Adrenal gland (tissue), 12 donors: Measurements from ENCODE around the gene PGC. TPM values are rescaled to one million over a fixed set of nuclear protein-coding genes. Genes with fewer than 3 reads are reported as not detected.

ENCODE experiments used
- DNase-seq, 7 donors: peaks; one replicate each; pipeline ENCODE4 v3.0.0-alpha.2; 2019 to 2020
- H3K27ac ChIP-seq, 5 donors: fragments of 200-600 bp; sonication (generic) in 4 of 5; 1 replicate in 3 of 5; 2 replicates in 2 of 5; pipeline versions ENCODE4 v1.5.1 to v1.8.0; 2016 to 2020; ENCODE audit warnings: mild to moderate bottlenecking in 1 of 5
- H3K27me3 ChIP-seq: fragments of 200-600 bp; 2 replicates; pipeline ENCODE4 v1.8.0; 2021
- H3K36me3 ChIP-seq, 2 donors: fragments of 200-600 bp; replicated peaks in 1 of 2; 1 replicate in 1 of 2; 2 replicates in 1 of 2; pipeline versions ENCODE4 v1.5.1 to v1.8.0; 2018 to 2022
- H3K4me1 ChIP-seq, 2 donors: fragments of 200-600 bp; replicated peaks in 1 of 2; 1 replicate in 1 of 2; 2 replicates in 1 of 2; pipeline versions ENCODE4 v1.5.1 to v1.8.0; 2018 to 2021
- H3K4me3 ChIP-seq, 4 donors: fragments of 200-600 bp; sonication (generic) in 3 of 4; one replicate each; pipeline ENCODE4 v1.5.1; 2016 to 2018
- H3K9me3 ChIP-seq, 3 donors: fragments of 200-600 bp; sonication (generic) in 1 of 3; replicated peaks in 1 of 3; 1 replicate in 2 of 3; 2 replicates in 1 of 3; pipeline versions ENCODE4 v1.5.1 to v1.8.0; 2016 to 2021
- POLR2A ChIP-seq, 2 donors: fragments of 450-650 bp; IDR thresholded peaks; one replicate each; pipeline ENCODE4 v1.6.1; 2017; ENCODE audit warnings: antibody characterized with exemption in 2 of 2, mild to moderate bottlenecking in 2 of 2, moderate library complexity in 1 of 2
- WGBS, 4 donors: extraction: QIAGEN DNeasy Blood & Tissue Kit in 2 of 4; methylation state at CpG; one replicate each; pipeline versions ENCODE4 v1.1.5 to v1.1.7; 2013 to 2017; 5-methylcytosine and 5-hydroxymethylcytosine counted together
- intact Hi-C, 2 donors: fragments of 100-400 bp; cut with DNase I; formaldehyde crosslinking; loops; one replicate each; pipeline versions ENCODE4 v1.14.1 to v1.15.0; 2022 to 2023
- polyA plus RNA-seq, 3 donors: library from polyadenylated mRNA; stranded (reverse); fragments of 200-250 nt in 2 of 3; fragments of 350-450 nt in 1 of 3; fragmentation: Illumina TruSeq in 1 of 3; extraction: RNeasy Lipid Tissue Mini Kit (QIAGEN cat#74804) in 1 of 3; gene quantifications; one replicate each; pipeline ENCODE4 v1.2.3, GENCODE V29; 2013 to 2014
- small RNA-seq, 2 donors: library from RNA; depleted of rRNA; stranded (forward); fragments of <200 nt; gene quantifications; one replicate each; pipeline ENCODE3, GENCODE V24; 2016
- total RNA-seq, 9 donors: library from RNA; depleted of rRNA in 4 of 9; stranded (reverse); fragments of >200 nt in 4 of 9; fragments of 120-200 nt in 1 of 9; fragmentation: NEBNext Ultra II Directional in 1 of 9; extraction: Animal tissue kit (Norgen Biotek cat#: 25700) in 1 of 9; gene quantifications; one replicate each; pipeline versions ENCODE4 v1.1.0 to v1.2.4, GENCODE V29; 2013 to 2023
- TF ChIP-seq, protein P1 (sequence below), 6 experiments: fragments of 450-650 bp in 4 of 6; fragments of 200-600 bp in 2 of 6; sonication (generic) in 1 of 6; IDR thresholded peaks; 1 replicate in 5 of 6; 2 replicates in 1 of 6; pipeline versions ENCODE4 v1.5.1 to v1.8.0; 2016 to 2021; ENCODE audit warnings: antibody characterized with exemption in 6 of 6, mild to moderate bottlenecking in 2 of 6, moderate library complexity in 1 of 6
- donor health status: healthy with polysubstance abuse.
- donor health status: Bipolar disorder and iron deficiency.
- donor health status: DM: yes; HTN: yes; CAD: no.
- donor health status: DM: no; HTN: no; CAD: no.
- donor health status: DM: no; HTN: no; CAD: no.
- donor health status: DM: yes; HTN: yes; CAD: no.

PGC gene
- total and polyA plus RNA-seq, 12 donors: 0.57 to 1.6 (median 1.1) TPM; not detected in 8

DNA sequence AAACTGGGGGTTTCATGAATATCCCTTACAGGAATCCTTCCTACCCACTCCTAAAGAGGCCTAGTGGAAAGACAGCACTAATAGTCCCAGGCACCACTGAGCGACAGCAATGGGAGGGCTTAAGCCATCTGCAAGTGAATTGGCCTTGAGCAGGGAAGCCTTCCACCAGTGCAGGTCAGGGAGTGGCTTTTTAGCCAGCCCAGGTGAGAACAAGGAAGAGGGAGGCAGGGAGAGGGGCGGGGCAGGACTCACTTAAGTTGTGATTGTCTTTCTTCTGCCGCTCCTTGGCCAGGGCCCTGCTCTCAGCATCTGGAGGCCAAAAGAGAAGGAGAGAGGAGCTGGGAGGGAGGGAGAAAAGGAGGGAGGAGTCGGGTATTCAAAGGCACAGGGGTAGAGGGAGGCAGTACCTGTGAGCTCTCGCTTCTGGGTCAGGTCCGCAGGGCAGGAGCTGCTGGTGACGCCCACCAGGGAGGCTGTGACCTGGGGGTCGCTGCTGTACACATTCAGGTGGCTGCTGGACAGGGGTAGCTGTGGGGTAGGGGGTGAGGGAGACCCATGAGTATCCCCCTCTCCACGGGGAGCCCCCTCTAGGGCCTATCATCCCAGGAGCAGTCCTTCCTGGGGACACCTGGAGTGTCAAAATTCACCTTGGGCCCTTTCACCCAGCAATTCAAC, 59.6 kb downstream of the PGC start:
- TF ChIP-seq, protein P1, sequence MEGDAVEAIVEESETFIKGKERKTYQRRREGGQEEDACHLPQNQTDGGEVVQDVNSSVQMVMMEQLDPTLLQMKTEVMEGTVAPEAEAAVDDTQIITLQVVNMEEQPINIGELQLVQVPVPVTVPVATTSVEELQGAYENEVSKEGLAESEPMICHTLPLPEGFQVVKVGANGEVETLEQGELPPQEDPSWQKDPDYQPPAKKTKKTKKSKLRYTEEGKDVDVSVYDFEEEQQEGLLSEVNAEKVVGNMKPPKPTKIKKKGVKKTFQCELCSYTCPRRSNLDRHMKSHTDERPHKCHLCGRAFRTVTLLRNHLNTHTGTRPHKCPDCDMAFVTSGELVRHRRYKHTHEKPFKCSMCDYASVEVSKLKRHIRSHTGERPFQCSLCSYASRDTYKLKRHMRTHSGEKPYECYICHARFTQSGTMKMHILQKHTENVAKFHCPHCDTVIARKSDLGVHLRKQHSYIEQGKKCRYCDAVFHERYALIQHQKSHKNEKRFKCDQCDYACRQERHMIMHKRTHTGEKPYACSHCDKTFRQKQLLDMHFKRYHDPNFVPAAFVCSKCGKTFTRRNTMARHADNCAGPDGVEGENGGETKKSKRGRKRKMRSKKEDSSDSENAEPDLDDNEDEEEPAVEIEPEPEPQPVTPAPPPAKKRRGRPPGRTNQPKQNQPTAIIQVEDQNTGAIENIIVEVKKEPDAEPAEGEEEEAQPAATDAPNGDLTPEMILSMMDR (IDR thresholded peaks at IDR 0.05): no peak
- no peak for TF ChIP-seq POLR2A (IDR thresholded peaks at IDR 0.05)
- H3K27me3 ChIP-seq: no peaks in the 10 kb centered on the region
- peak overlapping the region in 1 of 5 donors; percentile 71 for H3K27ac ChIP-seq
- 83 to 94% (median 91%) methylated on average over 6 to 9 of the region's 9 CpGs for WGBS, 4 donors
- H3K4me1 ChIP-seq: peaks cover 15 to 29% of the 10 kb centered on the region in 2 donors
- peaks cover 0 to 36% of the 10 kb centered on the region in 2 donors for H3K36me3 ChIP-seq
- peak in 2 of 7 donors; percentile 11 to 15 for DNase-seq
- no peaks in the 10 kb centered on the region for H3K9me3 ChIP-seq
- intact Hi-C loops: loop anchor here in 1 of 2 donors (10.0 kb wide), 1 partner anchor 263 kb away; no protein-coding TSS in a partner anchor
- no peak overlapping the region for H3K4me3 ChIP-seq

Small RNA genes lying within 50 kb of the gene (small RNA-seq; reads per million reads assigned to genes)
- 0 reads per million in 2 donors for gene AL365205.2
- gene AL365205.3: 0 reads per million in 2 donors

Other genes with a start within 250 kb of the PGC start
- gene FOXP4, start 201.0 kb downstream of the PGC start, total RNA-seq: 10 to 100 TPM in 5 of 9 donors, 1 to 10 TPM in 4; 1.6 to 17.3 (median 12.7) TPM
- gene FOXP4, start 201.0 kb downstream of the PGC start, polyA plus RNA-seq: 10 to 100 TPM in 2 of 3 donors, 1 to 10 TPM in 1; 3.7 to 18.2 (median 10.0) TPM
- gene MDFI, start 108.9 kb downstream of the PGC start, total RNA-seq: 10 to 100 TPM in 5 of 9 donors, 1 to 10 TPM in 4; 5.1 to 26.6 (median 11.3) TPM
- gene MDFI, start 108.9 kb downstream of the PGC start, polyA plus RNA-seq: 10 to 100 TPM in 2 of 3 donors, under 1 TPM in 1; 0.44 to 12.8 (median 12.6) TPM
- gene TFEB, start 11.8 kb downstream of the PGC start, total RNA-seq: 10 to 100 TPM; 13.3 to 27.1 (median 20.3) TPM
- 10 to 100 TPM in 2 of 3 donors, 1 to 10 TPM in 1; 2.1 to 47.2 (median 18.4) TPM for gene TFEB, start 11.8 kb downstream of the PGC start, polyA plus RNA-seq
- 10 to 100 TPM in 1 of 9 donors, 1 to 10 TPM in 7, under 1 TPM in 1; 0.30 to 12.1 (median 5.2) TPM for gene FRS3, start 32.5 kb upstream of the PGC start, total RNA-seq
- gene FRS3, start 32.5 kb upstream of the PGC start, polyA plus RNA-seq: 10 to 100 TPM in 2 of 3 donors, 1 to 10 TPM in 1; 2.1 to 21.2 (median 14.0) TPM
- gene PRICKLE4, start 33.4 kb upstream of the PGC start, total RNA-seq: 1 to 10 TPM in 6 of 9 donors, under 1 TPM in 2, not detected in 1; 0.28 to 7.1 (median 3.8) TPM
- gene PRICKLE4, start 33.4 kb upstream of the PGC start, polyA plus RNA-seq: 1 to 10 TPM in 2 of 3 donors, not detected in 1; 3.6 to 5.3 TPM
- gene TOMM6, start 40.3 kb upstream of the PGC start, total RNA-seq: 100 to 1,000 TPM; 146 to 349 (median 225) TPM
- gene TOMM6, start 40.3 kb upstream of the PGC start, polyA plus RNA-seq: 100 to 1,000 TPM; 272 to 507 (median 343) TPM
- 1 to 10 TPM; 1.5 to 5.7 (median 3.6) TPM for gene USP49, start 148.0 kb upstream of the PGC start, total RNA-seq
- 1 to 10 TPM; 1.5 to 6.2 (median 2.2) TPM for gene USP49, start 148.0 kb upstream of the PGC start, polyA plus RNA-seq
- 10 to 100 TPM in 8 of 9 donors, 1 to 10 TPM in 1; 8.2 to 36.5 (median 23.7) TPM for gene MED20, start 173.7 kb upstream of the PGC start, total RNA-seq
- gene MED20, start 173.7 kb upstream of the PGC start, polyA plus RNA-seq: 10 to 100 TPM in 2 of 3 donors, 1 to 10 TPM in 1; 9.6 to 22.9 (median 12.5) TPM
- 10 to 100 TPM in 5 of 9 donors, 1 to 10 TPM in 4; 5.1 to 42.9 (median 14.5) TPM for gene BYSL, start 174.1 kb upstream of the PGC start, total RNA-seq
- 10 to 100 TPM; 15.4 to 24.5 (median 17.3) TPM for gene BYSL, start 174.1 kb upstream of the PGC start, polyA plus RNA-seq
- 100 to 1,000 TPM in 8 of 9 donors, 10 to 100 TPM in 1; 85.9 to 309 (median 166) TPM for gene CCND3, start 194.4 kb upstream of the PGC start, total RNA-seq
- gene CCND3, start 194.4 kb upstream of the PGC start, polyA plus RNA-seq: 100 to 1,000 TPM in 2 of 3 donors, 10 to 100 TPM in 1; 86.3 to 163 (median 135) TPM